Liver (tissue), 9 donors: Measurements from ENCODE around the gene ITIH1. TPM values are rescaled to one million over a fixed set of nuclear protein-coding genes. Genes with fewer than 3 reads are reported as not detected.
A peak's percentile ranks its signal among the peaks of the same experiment; 100 is the strongest.

Experiments
- DNase-seq: peaks from one replicate; pipeline ENCODE4 v3.0.0-alpha.2; 2017; ENCODE audit warnings: low spot score
- H3K27ac ChIP-seq, 2 donors: one replicate each; pipeline ENCODE4 v1.7.0; 2013; ENCODE audit warnings: inconsistent platforms in 2 of 2, low read length in 2 of 2, control low read depth in 1 of 2, low read depth in 1 of 2, mild to moderate bottlenecking in 1 of 2
- H3K27me3 ChIP-seq, 4 donors: one replicate each; pipeline versions ENCODE4 v1.6.1 to v1.7.0; 2013; ENCODE audit warnings: low read length in 3 of 4, inconsistent platforms in 1 of 4, mild to moderate bottlenecking in 1 of 4, moderate library complexity in 1 of 4; ENCODE audit not compliant: control insufficient read depth in 4 of 4, insufficient read depth in 4 of 4
- H3K36me3 ChIP-seq, 4 donors: one replicate each; pipeline versions ENCODE4 v1.6.1 to v1.7.0; 2013; ENCODE audit warnings: low read length in 3 of 4, mild to moderate bottlenecking in 3 of 4, low read depth in 1 of 4, moderate library complexity in 1 of 4; ENCODE audit not compliant: control insufficient read depth in 4 of 4, insufficient read depth in 3 of 4
- H3K4me1 ChIP-seq, 4 donors: one replicate each; pipeline versions ENCODE4 v1.6.1 to v1.7.0; 2013; ENCODE audit warnings: low read length in 3 of 4, mild to moderate bottlenecking in 3 of 4, moderate library complexity in 1 of 4; ENCODE audit not compliant: control insufficient read depth in 4 of 4, insufficient read depth in 4 of 4
- H3K4me3 ChIP-seq, 3 donors: one replicate each; pipeline versions ENCODE4 v1.6.1 to v1.7.0; 2013; ENCODE audit warnings: low read length in 3 of 3, control low read depth in 1 of 3, low read depth in 1 of 3, mild to moderate bottlenecking in 1 of 3
- H3K9ac ChIP-seq, 2 donors: one replicate each; pipeline ENCODE4 v1.7.0; 2013; ENCODE audit warnings: low read length in 2 of 2, mild to moderate bottlenecking in 2 of 2, moderate library complexity in 2 of 2, control low read depth in 1 of 2, low read depth in 1 of 2
- H3K9me3 ChIP-seq, 4 donors: one replicate each; pipeline versions ENCODE4 v1.6.1 to v1.7.0; 2013; ENCODE audit warnings: low read length in 3 of 4; ENCODE audit not compliant: control insufficient read depth in 4 of 4
- EGR1 ChIP-seq, 2 donors: IDR thresholded peaks; 2 replicates each; pipeline ENCODE4 v1.6.1; 2016 to 2018; ENCODE audit warnings: antibody characterized with exemption in 2 of 2, low read depth in 2 of 2
- FOXA1 ChIP-seq: IDR thresholded peaks from 2 replicates; pipeline ENCODE4 v1.6.1; 2016; ENCODE audit warnings: antibody characterized with exemption
- FOXA2 ChIP-seq: IDR thresholded peaks from 2 replicates; pipeline ENCODE4 v1.6.1; 2016; ENCODE audit warnings: antibody characterized with exemption
- GABPA ChIP-seq, 2 donors: IDR thresholded peaks in 1 of 2; conservative IDR thresholded peaks in 1 of 2; 2 replicates each; pipeline ENCODE4 v1.6.1; 2016; ENCODE audit warnings: antibody characterized with exemption in 2 of 2, mild to moderate bottlenecking in 1 of 2, moderate library complexity in 1 of 2
- HNF4A ChIP-seq, 2 donors: conservative IDR thresholded peaks; 2 replicates each; pipeline ENCODE4 v1.6.1; 2016; ENCODE audit warnings: antibody characterized with exemption in 2 of 2, mild to moderate bottlenecking in 2 of 2
- HNF4G ChIP-seq: IDR thresholded peaks from 2 replicates; pipeline ENCODE4 v1.6.1; 2016; ENCODE audit warnings: antibody characterized with exemption
- JUND ChIP-seq, 2 donors: IDR thresholded peaks; 2 replicates each; pipeline ENCODE4 v1.6.1; 2016; ENCODE audit warnings: antibody characterized with exemption in 2 of 2
- NR2F2 ChIP-seq: IDR thresholded peaks from 2 replicates; pipeline ENCODE4 v1.6.1; 2016; ENCODE audit warnings: antibody characterized with exemption
- RAD21 ChIP-seq, 2 donors: IDR thresholded peaks; 2 replicates each; pipeline ENCODE4 v1.6.1; 2016; ENCODE audit warnings: antibody characterized with exemption in 2 of 2, mild to moderate bottlenecking in 2 of 2
- RXRA ChIP-seq, 2 donors: IDR thresholded peaks; 2 replicates each; pipeline ENCODE4 v1.6.1; 2017 to 2018; ENCODE audit warnings: antibody characterized with exemption in 2 of 2, mild to moderate bottlenecking in 1 of 2
- SP1 ChIP-seq: IDR thresholded peaks from 2 replicates; pipeline ENCODE4 v1.6.1; 2018; ENCODE audit warnings: antibody characterized with exemption, mild to moderate bottlenecking
- TAF1 ChIP-seq: conservative IDR thresholded peaks from 2 replicates; pipeline ENCODE4 v1.6.1; 2016; ENCODE audit warnings: antibody characterized with exemption, mild to moderate bottlenecking
- YY1 ChIP-seq: IDR thresholded peaks from 2 replicates; pipeline ENCODE4 v1.6.1; 2016; ENCODE audit warnings: antibody characterized with exemption, mild to moderate bottlenecking
- ZBTB33 ChIP-seq: IDR thresholded peaks from 2 replicates; pipeline ENCODE4 v1.6.1; 2016; ENCODE audit warnings: antibody characterized with exemption
- WGBS: extraction: QIAGEN DNeasy Blood & Tissue Kit; methylation state at CpG from one replicate; pipeline ENCODE4 v1.1.7; 2013; 5-methylcytosine and 5-hydroxymethylcytosine counted together
- polyA plus RNA-seq, 2 donors: library from polyadenylated mRNA; stranded (reverse) in 1 of 2; unstranded in 1 of 2; fragments of 200-250 nt in 1 of 2; fragments of >200 nt in 1 of 2; fragmentation: Nextera tagmentation in 1 of 2; extraction: Ambion mirVana in 1 of 2; gene quantifications; one replicate each; pipeline versions ENCODE4 v1.2.1 to v1.2.3, GENCODE V29; 2013 to 2015
- total RNA-seq, 2 donors: library from RNA; depleted of rRNA; stranded (reverse); fragments of >200 nt; gene quantifications; one replicate each; pipeline ENCODE4 v1.2.3, GENCODE V29; 2014
- TF ChIP-seq, protein P1 (sequence below): IDR thresholded peaks from 2 replicates; pipeline ENCODE4 v1.6.1; 2016; ENCODE audit warnings: antibody characterized with exemption, mild to moderate bottlenecking
- TF ChIP-seq, protein P2 (sequence below): IDR thresholded peaks from 2 replicates; pipeline ENCODE4 v1.6.1; 2016; ENCODE audit warnings: antibody characterized with exemption
- TF ChIP-seq, protein P3 (sequence below): IDR thresholded peaks from 2 replicates; pipeline ENCODE4 v1.6.1; 2016; ENCODE audit warnings: antibody characterized with exemption
- TF ChIP-seq, protein P4 (sequence below): fragments of 150-350 bp; IDR thresholded peaks from 2 replicates; pipeline ENCODE4 v1.5.1; 2017; ENCODE audit warnings: improper control_type of control experiment, low read depth, low read length; ENCODE audit not compliant: missing input control
- donor health status: healthy.
- donor health status: healthy.
- donor health status: healthy.
- donor health status: healthy.
- donor health status: healthy.

Gene ITIH1
- total and polyA plus RNA-seq, 4 donors: 1,022 to 1,400 (median 1,242) TPM

GRCh38 chr3:52830535-52831258, 53.3 kb downstream of the ITIH1 start, which contains the start of gene ITIH4:
Gene ITIH4 (minus strand): TSS chr3:52830672. CDS start chr3:52830642, 30 bp downstream.
- Histone ChIP-seq H3K9ac (peak within 1 kb of the TSS; percentile 97 to 99), H3K9me3 (no peaks in the 10 kb centered on the region), H3K27me3 (no peaks in the 10 kb centered on the region), H3K4me3 (peak within 1 kb of the TSS; percentile 62 to 94 (median 93)), H3K27ac (peak within 1 kb of the TSS; percentile 96 to 99), H3K4me1 (peaks cover 11 to 70% (median 50%) of the 10 kb centered on the region in 4 donors), H3K36me3 (peaks cover 2 to 23% (median 12%) of the 10 kb centered on the region in 4 donors)
- TF ChIP-seq NR2F2 (no peak), RXRA (IDR thresholded peaks at IDR 0.05) (peak; percentile 90 to 96), HNF4G (peak; percentile 83), SP1 (peak; percentile 94), TAF1 (peak; percentile 99), FOXA1 (peak; percentile 61), RAD21 (IDR thresholded peaks at IDR 0.05) (peak; percentile 27 to 36), GABPA (IDR thresholded peaks at IDR 0.05 in 1 of 2, conservative IDR thresholded peaks at IDR 0.05 in 1 of 2) (peak in 1 of 2 donors; percentile 67), YY1 (peak; percentile 92), ZBTB33 (peak; percentile 86), FOXA2 (peak; percentile 76), HNF4A (conservative IDR thresholded peaks at IDR 0.05) (peak; percentile 95 to 97), JUND (IDR thresholded peaks at IDR 0.05) (peak in 1 of 2 donors; percentile 89), EGR1 (IDR thresholded peaks at IDR 0.05; ENCODE audit: low read depth in 2 of 2) (peak; percentile 43 to 84)
- TF ChIP-seq, protein P1, sequence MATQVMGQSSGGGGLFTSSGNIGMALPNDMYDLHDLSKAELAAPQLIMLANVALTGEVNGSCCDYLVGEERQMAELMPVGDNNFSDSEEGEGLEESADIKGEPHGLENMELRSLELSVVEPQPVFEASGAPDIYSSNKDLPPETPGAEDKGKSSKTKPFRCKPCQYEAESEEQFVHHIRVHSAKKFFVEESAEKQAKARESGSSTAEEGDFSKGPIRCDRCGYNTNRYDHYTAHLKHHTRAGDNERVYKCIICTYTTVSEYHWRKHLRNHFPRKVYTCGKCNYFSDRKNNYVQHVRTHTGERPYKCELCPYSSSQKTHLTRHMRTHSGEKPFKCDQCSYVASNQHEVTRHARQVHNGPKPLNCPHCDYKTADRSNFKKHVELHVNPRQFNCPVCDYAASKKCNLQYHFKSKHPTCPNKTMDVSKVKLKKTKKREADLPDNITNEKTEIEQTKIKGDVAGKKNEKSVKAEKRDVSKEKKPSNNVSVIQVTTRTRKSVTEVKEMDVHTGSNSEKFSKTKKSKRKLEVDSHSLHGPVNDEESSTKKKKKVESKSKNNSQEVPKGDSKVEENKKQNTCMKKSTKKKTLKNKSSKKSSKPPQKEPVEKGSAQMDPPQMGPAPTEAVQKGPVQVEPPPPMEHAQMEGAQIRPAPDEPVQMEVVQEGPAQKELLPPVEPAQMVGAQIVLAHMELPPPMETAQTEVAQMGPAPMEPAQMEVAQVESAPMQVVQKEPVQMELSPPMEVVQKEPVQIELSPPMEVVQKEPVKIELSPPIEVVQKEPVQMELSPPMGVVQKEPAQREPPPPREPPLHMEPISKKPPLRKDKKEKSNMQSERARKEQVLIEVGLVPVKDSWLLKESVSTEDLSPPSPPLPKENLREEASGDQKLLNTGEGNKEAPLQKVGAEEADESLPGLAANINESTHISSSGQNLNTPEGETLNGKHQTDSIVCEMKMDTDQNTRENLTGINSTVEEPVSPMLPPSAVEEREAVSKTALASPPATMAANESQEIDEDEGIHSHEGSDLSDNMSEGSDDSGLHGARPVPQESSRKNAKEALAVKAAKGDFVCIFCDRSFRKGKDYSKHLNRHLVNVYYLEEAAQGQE: peak; percentile 87
- TF ChIP-seq, protein P2, sequence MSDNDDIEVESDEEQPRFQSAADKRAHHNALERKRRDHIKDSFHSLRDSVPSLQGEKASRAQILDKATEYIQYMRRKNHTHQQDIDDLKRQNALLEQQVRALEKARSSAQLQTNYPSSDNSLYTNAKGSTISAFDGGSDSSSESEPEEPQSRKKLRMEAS: peak; percentile 85
- TF ChIP-seq, protein P3, sequence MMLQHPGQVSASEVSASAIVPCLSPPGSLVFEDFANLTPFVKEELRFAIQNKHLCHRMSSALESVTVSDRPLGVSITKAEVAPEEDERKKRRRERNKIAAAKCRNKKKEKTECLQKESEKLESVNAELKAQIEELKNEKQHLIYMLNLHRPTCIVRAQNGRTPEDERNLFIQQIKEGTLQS: peak; percentile 71
- TF ChIP-seq, protein P4, sequence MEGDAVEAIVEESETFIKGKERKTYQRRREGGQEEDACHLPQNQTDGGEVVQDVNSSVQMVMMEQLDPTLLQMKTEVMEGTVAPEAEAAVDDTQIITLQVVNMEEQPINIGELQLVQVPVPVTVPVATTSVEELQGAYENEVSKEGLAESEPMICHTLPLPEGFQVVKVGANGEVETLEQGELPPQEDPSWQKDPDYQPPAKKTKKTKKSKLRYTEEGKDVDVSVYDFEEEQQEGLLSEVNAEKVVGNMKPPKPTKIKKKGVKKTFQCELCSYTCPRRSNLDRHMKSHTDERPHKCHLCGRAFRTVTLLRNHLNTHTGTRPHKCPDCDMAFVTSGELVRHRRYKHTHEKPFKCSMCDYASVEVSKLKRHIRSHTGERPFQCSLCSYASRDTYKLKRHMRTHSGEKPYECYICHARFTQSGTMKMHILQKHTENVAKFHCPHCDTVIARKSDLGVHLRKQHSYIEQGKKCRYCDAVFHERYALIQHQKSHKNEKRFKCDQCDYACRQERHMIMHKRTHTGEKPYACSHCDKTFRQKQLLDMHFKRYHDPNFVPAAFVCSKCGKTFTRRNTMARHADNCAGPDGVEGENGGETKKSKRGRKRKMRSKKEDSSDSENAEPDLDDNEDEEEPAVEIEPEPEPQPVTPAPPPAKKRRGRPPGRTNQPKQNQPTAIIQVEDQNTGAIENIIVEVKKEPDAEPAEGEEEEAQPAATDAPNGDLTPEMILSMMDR: no peak
- no peak for DNase-seq
- WGBS: 36% methylated on average over 16 of the region's 16 CpGs
